NCI-H1092 (cell line): ENCODE measurements around the gene UBXN11.
"Not testable (repeated sequence)": the region's sequence is repeated elsewhere in the genome, so short reads cannot be mapped to it uniquely, and the experiment has no call there.

Source experiments
- DNase-seq: peaks from one replicate; lab custom pipeline; 2025; lab: John Stamatoyannopoulos, UW

UBXN11 gene

GRCh38 chr1:26336477-26337205 lies 30.2 kb upstream of the UBXN11 start:
- peak; percentile 34 for DNase-seq

GRCh38 chr1:26335774-26336476 lies 29.5 kb upstream of the UBXN11 start:
- DNase-seq: no peak

- DNase-seq: not testable (repeated sequence)
These were observed 26.9 kb upstream of the UBXN11 start for GRCh38 chr1:26333312-26333711.

- no peak for DNase-seq
These were observed 23.8 kb upstream of the UBXN11 start for GRCh38 chr1:26330276-26330675.

GRCh38 chr1:26329380-26329779 lies 22.9 kb upstream of the UBXN11 start:
- not testable (repeated sequence) for DNase-seq

- DNase-seq: no peak
These were observed 22.2 kb upstream of the UBXN11 start for GRCh38 chr1:26328597-26328996.

GRCh38 chr1:26327956-26328362 lies 21.5 kb upstream of the UBXN11 start:
- no peak for DNase-seq

GRCh38 chr1:26324550-26324949 lies 18.1 kb upstream of the UBXN11 start:
- DNase-seq: no peak

GRCh38 chr1:26323382-26323781 lies 16.9 kb upstream of the UBXN11 start:
- no peak for DNase-seq

- DNase-seq: no peak
These were observed 15.6 kb upstream of the UBXN11 start for GRCh38 chr1:26322042-26322331.

- DNase-seq: peak; percentile 71
These were observed 15.0 kb upstream of the UBXN11 start for GRCh38 chr1:26321315-26322041.

GRCh38 chr1:26320896-26321295 lies 14.5 kb upstream of the UBXN11 start:
- no peak for DNase-seq

GRCh38 chr1:26318338-26319064 lies 12.1 kb upstream of the UBXN11 start:
- DNase-seq: no peak

- DNase-seq: no peak
These were observed 11.3 kb upstream of the UBXN11 start, which contains the start of gene CD52 for GRCh38 chr1:26317612-26318337. CD52 (plus strand) TSS chr1:26317958; CDS start chr1:26318018, 60 bp downstream.

GRCh38 chr1:26317146-26317545 lies 10.7 kb upstream of the UBXN11 start:
- no peak for DNase-seq

- DNase-seq: no peak
These were observed 9.7 kb upstream of the UBXN11 start for GRCh38 chr1:26315874-26316850.

GRCh38 chr1:26314501-26314900 lies 8.1 kb upstream of the UBXN11 start:
- no peak for DNase-seq

- DNase-seq: not testable (repeated sequence)
These were observed 1.8 kb upstream of the UBXN11 start for GRCh38 chr1:26307966-26308899.

GRCh38 chr1:26307363-26307781 lies 936 bp upstream of the UBXN11 start:
- no peak for DNase-seq
